K562 (cell line): ENCODE data around the gene CFAP141. TPM values are rescaled to one million over a fixed set of nuclear protein-coding genes. Genes with fewer than 3 reads are reported as not detected.

Experiments
- DACH1 ChIP-seq: fragments of 450-650 bp; IDR thresholded peaks from 2 replicates; pipeline ENCODE4 v1.6.1; 2018; ENCODE audit not compliant: partially characterized antibody
- DDX20 ChIP-seq: fragments of 450-650 bp; IDR thresholded peaks from 2 replicates; pipeline ENCODE4 v1.6.1; 2016; ENCODE audit warnings: missing genetic modification characterization, low read depth, mild to moderate bottlenecking, missing compliant biosample characterization, moderate library complexity
- ETV5 ChIP-seq: sonication (generic); formaldehyde crosslinking; IDR thresholded peaks from 2 replicates; pipeline ENCODE4 v1.4.0; 2020; ENCODE audit warnings: low read depth, mild to moderate bottlenecking, missing genetic modification reagents
- EWSR1 ChIP-seq: fragments of 450-650 bp; IDR thresholded peaks from 2 replicates; pipeline ENCODE4 v1.6.1; 2018; ENCODE audit warnings: borderline replicate concordance, mild to moderate bottlenecking, low read depth, moderate library complexity; ENCODE audit not compliant: partially characterized antibody
- FOXM1 ChIP-seq, 2 experiments: fragments of 450-650 bp in 1 of 2; sonication (generic) in 1 of 2; formaldehyde crosslinking in 1 of 2; IDR thresholded peaks; 2 replicates each; pipeline versions ENCODE4 v1.6.1 to v1.9.0; 2017 to 2022; ENCODE audit warnings: low read depth in 2 of 2, mild to moderate bottlenecking in 2 of 2, missing genetic modification reagents in 1 of 2, moderate library complexity in 1 of 2
- HEY1 ChIP-seq: fragments of 250-450 bp; sonication (Bioruptor Pico); IDR thresholded peaks from 2 replicates; pipeline ENCODE4 v1.5.0; 2020; ENCODE audit warnings: mild to moderate bottlenecking, moderate library complexity, borderline replicate concordance
- MGA ChIP-seq: fragments of 450-650 bp; IDR thresholded peaks from 2 replicates; pipeline ENCODE4 v1.6.1; 2016; ENCODE audit warnings: mild to moderate bottlenecking, moderate library complexity
- MYC ChIP-seq, 2 experiments: fragments of 250-450 bp in 1 of 2; sonication (Bioruptor Pico) in 1 of 2; IDR thresholded peaks; 2 replicates each; pipeline versions ENCODE4 v1.5.1 to v1.6.1; 2012 to 2021; ENCODE audit warnings: low read depth in 2 of 2, borderline replicate concordance in 1 of 2, improper control_type of control experiment in 1 of 2, low read length in 1 of 2, mild to moderate bottlenecking in 1 of 2, moderate library complexity in 1 of 2
- NUFIP1 ChIP-seq: fragments of 450-650 bp; IDR thresholded peaks from 2 replicates; pipeline ENCODE4 v1.6.1; 2018; ENCODE audit not compliant: partially characterized antibody
- RB1 ChIP-seq: fragments of 450-650 bp; IDR thresholded peaks from 2 replicates; pipeline ENCODE4 v1.6.1; 2017; ENCODE audit warnings: low read depth, mild to moderate bottlenecking
- SMARCA5 ChIP-seq: fragments of 450-650 bp; IDR thresholded peaks from 2 replicates; pipeline ENCODE4 v1.6.1; 2016
- VEZF1 ChIP-seq: fragments of 200-800 bp; sonication (Bioruptor generic); IDR thresholded peaks from 2 replicates; pipeline ENCODE4 v1.6.1; 2017; ENCODE audit warnings: missing genetic modification characterization, missing compliant biosample characterization
- ZC3H8 ChIP-seq: fragments of 450-650 bp; IDR thresholded peaks from 2 replicates; pipeline ENCODE4 v1.6.1; 2017
- ZEB2 ChIP-seq: fragments of 450-650 bp; IDR thresholded peaks from 2 replicates; pipeline ENCODE4 v1.6.1; 2016
- polyA plus RNA-seq, 8 experiments: library from polyadenylated mRNA; depleted of rRNA in 4 of 8; stranded (reverse) in 5 of 8; unstranded in 3 of 8; fragments of >200 nt; fragmentation: Nextera tagmentation in 2 of 8; fragmentation: Illumina TruSeq in 1 of 8; extraction: Ambion mirVana in 2 of 8; extraction: Trizol in 1 of 8; gene quantifications; 2 replicates each; pipeline versions ENCODE4 v1.2.1 to v1.2.3, GENCODE V29; 2011 to 2014; ENCODE audit warnings: inconsistent platforms in 1 of 8, missing spikeins in 1 of 8
- total RNA-seq, 7 experiments: library from RNA; depleted of rRNA in 6 of 7; stranded (reverse); fragments of >200 nt in 6 of 7; fragmentation: Illumina TruSeq in 2 of 7; extraction: Trizol in 2 of 7; gene quantifications; 2 replicates each; pipeline versions ENCODE4 v1.2.1 to v1.2.3, GENCODE V29; 2011 to 2021; ENCODE audit warnings: low replicate concordance in 1 of 7

CFAP141 gene
- total and polyA plus RNA-seq, 9 of the 15 experiments (the other 6 are each of a cell fraction or from before 2014, with no cell fraction given): not detected

DNA sequence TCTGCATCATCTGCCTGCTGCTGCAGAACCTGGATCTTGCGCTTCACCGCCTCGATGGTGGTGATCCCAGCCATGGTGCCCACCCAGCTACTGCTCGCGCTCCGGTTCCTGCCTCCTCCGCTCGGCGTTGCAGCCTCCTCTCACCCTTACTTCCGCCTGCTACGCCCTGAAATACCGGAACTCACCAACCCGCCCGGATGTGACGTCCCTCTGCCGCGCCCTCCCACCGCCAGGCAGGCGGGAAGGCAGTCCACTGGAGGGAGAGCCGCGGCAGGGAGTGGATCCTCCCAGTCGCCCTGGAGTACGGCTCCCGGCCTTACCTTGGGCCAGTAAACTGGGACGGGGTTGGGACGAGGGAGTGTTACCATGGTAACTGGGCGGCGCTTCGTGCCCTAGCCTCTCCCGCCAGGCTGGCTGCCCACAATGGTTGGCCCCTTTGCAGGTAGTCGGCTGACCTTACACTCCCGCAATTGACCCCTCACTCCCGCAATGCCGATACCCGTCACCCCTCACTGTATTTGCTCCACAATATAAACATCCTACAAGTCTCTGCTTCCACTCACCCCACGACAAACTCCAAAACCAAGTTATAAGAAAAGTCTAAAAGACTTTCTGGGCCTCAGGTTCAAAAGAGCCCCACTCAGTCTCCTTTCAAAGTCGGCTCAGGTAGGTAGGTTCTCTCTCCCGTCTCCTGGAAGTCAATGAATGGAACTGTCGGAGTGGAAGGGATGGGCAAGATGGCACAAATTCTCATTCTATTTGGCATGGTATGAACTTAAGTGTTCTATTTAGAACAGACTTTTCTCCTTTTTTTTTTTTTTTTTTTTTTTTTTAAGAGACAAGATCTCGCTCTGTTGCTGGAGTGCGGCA lies 22.9 kb downstream of the CFAP141 start (continued):
- TF ChIP-seq EWSR1: no peak
- TF ChIP-seq HEY1 (CRISPR knock-in tag): no peak
- peak; percentile 64; the same call in 1 of the 2 replicates for TF ChIP-seq ZEB2
- TF ChIP-seq RB1: peak; percentile 96
- TF ChIP-seq SMARCA5: no peak
- no peak for TF ChIP-seq DACH1
- TF ChIP-seq VEZF1: peak; percentile 54; the same call in 1 of the 2 replicates
- TF ChIP-seq NUFIP1: no peak
- TF ChIP-seq ETV5 (CRISPR knock-in tag): peak; percentile 82
- no peak for TF ChIP-seq ZC3H8
- TF ChIP-seq FOXM1 (IDR thresholded peaks at IDR 0.05; ENCODE audit: low read depth): no peak
- no peak for TF ChIP-seq FOXM1 (CRISPR knock-in tag; IDR thresholded peaks at IDR 0.05; ENCODE audit: low read depth)
- peak; percentile 80 for TF ChIP-seq MGA
- no peak for TF ChIP-seq DDX20 (tag)
- peak; percentile 68; the same call in 1 of the 2 replicates for TF ChIP-seq MYC (IDR thresholded peaks at IDR 0.05; ENCODE audit: low read depth, low read length)
- no peak for TF ChIP-seq MYC (CRISPR knock-in tag; IDR thresholded peaks at IDR 0.05; ENCODE audit: borderline replicate concordance, low read depth)
